Ovary (tissue), 9 donors: ENCODE data around the gene GPR25. TPM values are rescaled to one million over a fixed set of nuclear protein-coding genes. Genes with fewer than 3 reads are reported as not detected.

Experiments
- DNase-seq, 5 donors: peaks; one replicate each; pipeline ENCODE4 v3.0.0-alpha.2; 2019 to 2020
- H3K27ac ChIP-seq, 2 donors: fragments of 200-600 bp; one replicate each; pipeline versions ENCODE4 v1.5.1 to v1.8.0; 2019 to 2022
- H3K27me3 ChIP-seq: fragments of 200-600 bp; one replicate; pipeline ENCODE4 v1.8.0; 2022
- H3K36me3 ChIP-seq: fragments of 200-600 bp; sonication (generic); one replicate; pipeline ENCODE4 v1.5.1; 2019
- H3K4me1 ChIP-seq: one replicate; pipeline ENCODE4 v1.8.1; 2013; ENCODE audit warnings: mild to moderate bottlenecking, moderate library complexity; ENCODE audit not compliant: insufficient read depth
- H3K4me3 ChIP-seq: fragments of 200-600 bp; sonication (generic); one replicate; pipeline ENCODE4 v1.5.1; 2017
- H3K9me3 ChIP-seq, 2 donors: fragments of 200-600 bp in 1 of 2; sonication (generic) in 1 of 2; one replicate each; pipeline versions ENCODE4 v1.5.1 to v1.8.1; 2013 to 2019; ENCODE audit warnings: mild to moderate bottlenecking in 1 of 2, moderate library complexity in 1 of 2
- CTCF ChIP-seq, 3 donors: fragments of 450-650 bp in 2 of 3; fragments of 200-600 bp in 1 of 3; IDR thresholded peaks; one replicate each; pipeline versions ENCODE4 v1.5.1 to v1.8.0; 2016 to 2022; ENCODE audit warnings: antibody characterized with exemption in 3 of 3, mild to moderate bottlenecking in 1 of 3
- EP300 ChIP-seq: sonication (generic); formaldehyde crosslinking; IDR thresholded peaks from one replicate; pipeline ENCODE4 v1.6.1; 2017; ENCODE audit warnings: antibody characterized with exemption
- POLR2A ChIP-seq: fragments of 450-650 bp; IDR thresholded peaks from one replicate; pipeline ENCODE4 v1.6.1; 2017; ENCODE audit warnings: antibody characterized with exemption, mild to moderate bottlenecking, moderate library complexity
- WGBS, 3 donors: extraction: QIAGEN DNeasy Blood & Tissue Kit in 1 of 3; methylation state at CpG; one replicate each; pipeline versions ENCODE4 v1.1.5 to v1.1.7; 2013 to 2017; 5-methylcytosine and 5-hydroxymethylcytosine counted together
- intact Hi-C, 4 donors: fragments of 100-400 bp; cut with DNase I; formaldehyde crosslinking; loops; one replicate each; pipeline versions ENCODE4 v1.11.0 to v1.15.1; 2022 to 2023
- polyA plus RNA-seq, 2 donors: library from polyadenylated mRNA; stranded (reverse); fragments of 200-250 nt in 1 of 2; fragments of 350-450 nt in 1 of 2; fragmentation: Illumina TruSeq in 1 of 2; extraction: RNeasy Lipid Tissue Mini Kit (QIAGEN cat#74804) in 1 of 2; gene quantifications; one replicate each; pipeline ENCODE4 v1.2.3, GENCODE V29; 2013 to 2014
- total RNA-seq, 7 donors: library from RNA; depleted of rRNA in 2 of 7; stranded (reverse); fragments of >200 nt in 2 of 7; fragmentation: NEBNext Ultra II Directional in 3 of 7; extraction: Animal tissue kit (Norgen Biotek cat#: 25700) in 3 of 7; gene quantifications; one replicate each; pipeline versions ENCODE4 v1.1.0 to v1.2.4, GENCODE V29; 2016 to 2023
- donor health status: DM: no; HTN: no; CAD: no; lungs with moderate emphysema.
- donor health status: DM: no; HTN: no; CAD: no.
- donor health status: Bipolar disorder and iron deficiency.
- donor health status: DM: yes; HTN: yes; CAD: no.
- donor health status: DM: no; HTN: no; CAD: no.
- donor health status: DM: yes; HTN: yes; CAD: no.

GPR25 gene
- total and polyA plus RNA-seq, 9 donors, result 0.06 TPM; not detected in 8

GRCh38 chr1:200861937-200862647, 10.7 kb upstream of the GPR25 start:
- TF ChIP-seq POLR2A (no peak), EP300 (no peak), CTCF (IDR thresholded peaks at IDR 0.05) (no peak)
- intact Hi-C loops, result no loop called here
- no peak overlapping the region for H3K4me3 ChIP-seq
- no peaks in the 10 kb centered on the region for H3K27me3 ChIP-seq
- peaks cover 3% of the 10 kb centered on the region for H3K4me1 ChIP-seq
- WGBS, 3 donors, result 91 to 96% (median 95%) methylated on average over 2 of the region's 2 CpGs
- no peak for DNase-seq
- H3K27ac ChIP-seq, result no peak overlapping the region
- no peaks in the 10 kb centered on the region for H3K9me3 ChIP-seq
- H3K36me3 ChIP-seq, result no peaks in the 10 kb centered on the region

GRCh38 chr1:200862713-200863415, 9.9 kb upstream of the GPR25 start:
- peaks cover 3% of the 10 kb centered on the region for H3K4me1 ChIP-seq
- no peak overlapping the region for H3K27ac ChIP-seq
- H3K4me3 ChIP-seq, result no peak overlapping the region
- H3K27me3 ChIP-seq, result no peaks in the 10 kb centered on the region
- no peak for DNase-seq
- no peaks in the 10 kb centered on the region for H3K36me3 ChIP-seq
- no peak for TF ChIP-seq POLR2A
- no peaks in the 10 kb centered on the region for H3K9me3 ChIP-seq
- 94 to 96% (median 94%) methylated on average over 9 of the region's 9 CpGs for WGBS, 3 donors
- intact Hi-C loops, result no loop called here

- no peak for DNase-seq
- H3K4me1 ChIP-seq, result peaks cover 3% of the 10 kb centered on the region
- no peaks in the 10 kb centered on the region for H3K36me3 ChIP-seq
- 58 to 71% (median 64%) methylated on average over 3 of the region's 3 CpGs for WGBS, 3 donors
- no peak overlapping the region for H3K27ac ChIP-seq
- intact Hi-C loops, result no loop called here
- no peak overlapping the region for H3K4me3 ChIP-seq
- H3K27me3 ChIP-seq, result no peaks in the 10 kb centered on the region
- no peak for TF ChIP-seq CTCF (IDR thresholded peaks at IDR 0.05)
- no peak for TF ChIP-seq EP300
- TF ChIP-seq POLR2A, result no peak
- H3K9me3 ChIP-seq, result no peaks in the 10 kb centered on the region
Measured at GRCh38 chr1:200866116-200866515, 6.7 kb upstream of the GPR25 start.

GRCh38 chr1:200866521-200866920, 6.3 kb upstream of the GPR25 start:
- no peak for DNase-seq
- H3K4me1 ChIP-seq, result peaks cover 3% of the 10 kb centered on the region
- WGBS, 3 donors, result 17 to 36% (median 29%) methylated on average over 5 of the region's 5 CpGs
- H3K36me3 ChIP-seq, result no peaks in the 10 kb centered on the region
- no peak overlapping the region for H3K4me3 ChIP-seq
- H3K9me3 ChIP-seq, result no peaks in the 10 kb centered on the region
- TF ChIP-seq POLR2A (no peak), EP300 (no peak), CTCF (IDR thresholded peaks at IDR 0.05) (no peak)
- intact Hi-C loops, result no loop called here
- no peaks in the 10 kb centered on the region for H3K27me3 ChIP-seq
- H3K27ac ChIP-seq, result no peak overlapping the region
